GM21526 (cell line): ENCODE data around the gene SGCE.

ENCODE experiments used
- ATAC-seq: cut with Tn5 transposase; IDR thresholded peaks from one replicate; pipeline ENCODE4 v1.9.1; 2021; ENCODE audit warnings: moderate library complexity; ENCODE audit not compliant: unreplicated experiment, low FRiP score

The SGCE gene

GRCh38 chr7:94577357-94577756, 78.6 kb downstream of the SGCE start:
- ATAC-seq, result no peak

GRCh38 chr7:94576316-94576715, 79.6 kb downstream of the SGCE start:
- no peak for ATAC-seq

GRCh38 chr7:94575646-94576045, 80.3 kb downstream of the SGCE start:
- ATAC-seq, result no peak

- ATAC-seq, result no peak
These were observed 84.1 kb downstream of the SGCE start for GRCh38 chr7:94571816-94572215.

GRCh38 chr7:94567396-94567795, 88.5 kb downstream of the SGCE start:
- no peak for ATAC-seq

- no peak for ATAC-seq
These were observed 90.6 kb downstream of the SGCE start for GRCh38 chr7:94565247-94565894.

GRCh38 chr7:94562525-94562924, 93.4 kb downstream of the SGCE start:
- no peak for ATAC-seq

- ATAC-seq, result no peak
These were observed 94.0 kb downstream of the SGCE start for GRCh38 chr7:94561841-94562514.

- no peak for ATAC-seq
These were observed 96.0 kb downstream of the SGCE start for GRCh38 chr7:94559972-94560371.

GRCh38 chr7:94557215-94557614, 98.7 kb downstream of the SGCE start:
- ATAC-seq, result no peak

- ATAC-seq, result no peak
These were observed 99.9 kb downstream of the SGCE start for GRCh38 chr7:94556028-94556427.

GRCh38 chr7:94547126-94547525, 108.8 kb downstream of the SGCE start:
- no peak for ATAC-seq

GRCh38 chr7:94540428-94540827, 115.5 kb downstream of the SGCE start:
- ATAC-seq, result no peak
